ENCODE measurements around the gene PHC3.
A peak's percentile ranks its signal among the peaks of the same experiment; 100 is the strongest.

PHC3 gene

GRCh38 chr3:170075441-170076091, 106.0 kb downstream of the PHC3 start:
- DNase-seq = no peak

- DNase-seq = no peak
These were observed 117.4 kb downstream of the PHC3 start for GRCh38 chr3:170064108-170064507.

- DNase-seq = no peak
These were observed 117.8 kb downstream of the PHC3 start for GRCh38 chr3:170063691-170064090.

GRCh38 chr3:170062769-170063168, 118.8 kb downstream of the PHC3 start:
- no peak for DNase-seq

GRCh38 chr3:170062068-170062467, 119.5 kb downstream of the PHC3 start:
- DNase-seq = no peak

GRCh38 chr3:170059447-170059846, 122.1 kb downstream of the PHC3 start:
- DNase-seq = no peak

GRCh38 chr3:170058127-170058526, 123.4 kb downstream of the PHC3 start:
- DNase-seq = no peak

- DNase-seq = no peak
These were observed 124.0 kb downstream of the PHC3 start for GRCh38 chr3:170057550-170057949.

- DNase-seq = no peak
These were observed 124.7 kb downstream of the PHC3 start for GRCh38 chr3:170056710-170057454.

GRCh38 chr3:170055209-170055608, 126.3 kb downstream of the PHC3 start:
- DNase-seq = peak; percentile 18

GRCh38 chr3:170054204-170054603, 127.3 kb downstream of the PHC3 start:
- no peak for DNase-seq

GRCh38 chr3:170052398-170052797, 129.1 kb downstream of the PHC3 start:
- DNase-seq = no peak

GRCh38 chr3:170050753-170051152, 130.8 kb downstream of the PHC3 start:
- DNase-seq = no peak

GRCh38 chr3:170049146-170050000, 132.2 kb downstream of the PHC3 start:
- DNase-seq = no peak

- no peak for DNase-seq
These were observed 134.5 kb downstream of the PHC3 start for GRCh38 chr3:170047133-170047404.

- DNase-seq = no peak
These were observed 135.0 kb downstream of the PHC3 start for GRCh38 chr3:170046269-170047132.

- no peak for DNase-seq
These were observed 136.7 kb downstream of the PHC3 start for GRCh38 chr3:170044795-170045244.

- no peak for DNase-seq
These were observed 137.3 kb downstream of the PHC3 start for GRCh38 chr3:170044271-170044670.

GRCh38 chr3:170043506-170043905, 138.0 kb downstream of the PHC3 start:
- DNase-seq = no peak

GRCh38 chr3:170040418-170040817, 141.1 kb downstream of the PHC3 start:
- DNase-seq = no peak

GRCh38 chr3:170038434-170039110, 143.0 kb downstream of the PHC3 start:
- DNase-seq = no peak
